ENCODE results near the gene C3orf20. TPM values are rescaled to one million over a fixed set of nuclear protein-coding genes. Genes with fewer than 3 reads are reported as not detected.

C3orf20 gene
- total RNA-seq, 1 experiment from 2014 or later = 0.28 TPM

DNA sequence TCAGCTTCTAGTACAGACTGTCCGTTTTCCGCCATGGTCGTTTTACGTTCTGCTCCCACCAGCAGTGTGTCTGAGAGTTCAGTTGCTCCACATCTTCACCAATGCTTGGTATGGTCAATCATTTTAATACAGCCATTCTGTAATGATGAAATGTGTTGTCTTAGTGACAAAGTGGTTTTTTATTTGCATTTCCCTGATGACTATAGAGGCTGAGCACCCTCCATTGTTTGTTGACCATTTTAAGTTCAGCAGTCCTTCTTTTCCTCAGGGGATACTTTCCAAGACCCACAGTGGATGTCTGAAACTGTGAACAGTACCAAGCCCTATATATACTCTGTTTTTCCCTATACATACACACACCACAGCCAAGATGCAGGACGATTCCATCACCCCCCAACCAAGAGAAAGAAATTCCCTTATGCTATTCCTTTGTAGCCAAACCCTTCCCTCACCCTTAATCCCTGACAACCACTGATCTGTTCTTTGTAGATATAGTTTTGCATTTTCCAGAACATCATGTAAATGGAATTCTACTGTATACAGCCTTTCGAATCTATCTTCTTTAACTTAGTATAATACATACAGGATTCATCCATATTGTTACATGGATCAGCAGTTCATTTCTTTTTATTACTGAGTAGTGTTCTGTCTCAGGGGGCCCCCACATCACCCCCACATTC is 55.9 kb downstream of the C3orf20 start:
- Mint-ChIP-seq H3K4me3 (ENCODE audit: low read depth, unreplicated experiment) (no peak overlapping the region), H3K36me3 (ENCODE audit: insufficient read depth, unreplicated experiment) (no peaks in the 10 kb centered on the region), H3K27me3 (ENCODE audit: unreplicated experiment) (no peaks in the 10 kb centered on the region), H3K9me3 (ENCODE audit: low read depth, unreplicated experiment) (no peaks in the 10 kb centered on the region), H3K4me1 (ENCODE audit: low read depth, unreplicated experiment) (no peaks in the 10 kb centered on the region), H3K27ac (ENCODE audit: unreplicated experiment) (no peak overlapping the region)
- intact Hi-C loops (cut with micrococcal nuclease; ENCODE audit: unreplicated experiment) = no loop called here
- DNase-seq = no peak
- CTCF ChIA-PET = no interaction called here
- TF ChIP-seq, protein P1, sequence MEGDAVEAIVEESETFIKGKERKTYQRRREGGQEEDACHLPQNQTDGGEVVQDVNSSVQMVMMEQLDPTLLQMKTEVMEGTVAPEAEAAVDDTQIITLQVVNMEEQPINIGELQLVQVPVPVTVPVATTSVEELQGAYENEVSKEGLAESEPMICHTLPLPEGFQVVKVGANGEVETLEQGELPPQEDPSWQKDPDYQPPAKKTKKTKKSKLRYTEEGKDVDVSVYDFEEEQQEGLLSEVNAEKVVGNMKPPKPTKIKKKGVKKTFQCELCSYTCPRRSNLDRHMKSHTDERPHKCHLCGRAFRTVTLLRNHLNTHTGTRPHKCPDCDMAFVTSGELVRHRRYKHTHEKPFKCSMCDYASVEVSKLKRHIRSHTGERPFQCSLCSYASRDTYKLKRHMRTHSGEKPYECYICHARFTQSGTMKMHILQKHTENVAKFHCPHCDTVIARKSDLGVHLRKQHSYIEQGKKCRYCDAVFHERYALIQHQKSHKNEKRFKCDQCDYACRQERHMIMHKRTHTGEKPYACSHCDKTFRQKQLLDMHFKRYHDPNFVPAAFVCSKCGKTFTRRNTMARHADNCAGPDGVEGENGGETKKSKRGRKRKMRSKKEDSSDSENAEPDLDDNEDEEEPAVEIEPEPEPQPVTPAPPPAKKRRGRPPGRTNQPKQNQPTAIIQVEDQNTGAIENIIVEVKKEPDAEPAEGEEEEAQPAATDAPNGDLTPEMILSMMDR (IDR thresholded peaks at IDR 0.05; ENCODE audit: unreplicated experiment) = no peak
- no TSS peak for BruUV-seq (replicated peaks)

DNA sequence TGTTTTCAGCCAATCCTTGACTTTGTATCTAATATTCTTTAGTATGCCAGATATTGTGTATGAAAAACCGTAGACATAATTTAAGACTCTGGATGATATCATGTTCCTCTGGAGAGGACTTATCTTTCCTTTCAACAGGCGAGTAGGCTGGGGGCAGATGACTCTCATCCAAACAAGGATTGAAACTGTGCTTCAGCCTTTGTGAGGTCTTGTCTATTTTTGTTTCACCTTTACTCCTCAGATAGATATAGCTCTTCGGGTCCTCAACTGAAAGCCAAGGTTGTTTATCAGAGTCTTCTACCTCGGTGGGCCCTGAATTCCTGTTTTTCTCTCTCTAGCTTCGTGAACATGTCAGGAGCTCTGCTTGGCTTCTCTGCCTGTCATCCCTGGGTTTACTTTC is 66.0 kb downstream of the C3orf20 start:
- Mint-ChIP-seq H3K27me3 (ENCODE audit: unreplicated experiment) (peaks cover 49% of the 10 kb centered on the region), H3K36me3 (ENCODE audit: insufficient read depth, unreplicated experiment) (no peaks in the 10 kb centered on the region), H3K9me3 (ENCODE audit: low read depth, unreplicated experiment) (no peaks in the 10 kb centered on the region), H3K27ac (ENCODE audit: unreplicated experiment) (no peak overlapping the region), H3K4me3 (ENCODE audit: low read depth, unreplicated experiment) (no peak overlapping the region), H3K4me1 (ENCODE audit: low read depth, unreplicated experiment) (no peaks in the 10 kb centered on the region)
- TF ChIP-seq, protein P1 (IDR thresholded peaks at IDR 0.05; ENCODE audit: unreplicated experiment) = no peak
- intact Hi-C loops (cut with micrococcal nuclease; ENCODE audit: unreplicated experiment) = no loop called here
- no peak for DNase-seq
- BruUV-seq (replicated peaks) = no TSS peak
- CTCF ChIA-PET = no interaction called here

DNA sequence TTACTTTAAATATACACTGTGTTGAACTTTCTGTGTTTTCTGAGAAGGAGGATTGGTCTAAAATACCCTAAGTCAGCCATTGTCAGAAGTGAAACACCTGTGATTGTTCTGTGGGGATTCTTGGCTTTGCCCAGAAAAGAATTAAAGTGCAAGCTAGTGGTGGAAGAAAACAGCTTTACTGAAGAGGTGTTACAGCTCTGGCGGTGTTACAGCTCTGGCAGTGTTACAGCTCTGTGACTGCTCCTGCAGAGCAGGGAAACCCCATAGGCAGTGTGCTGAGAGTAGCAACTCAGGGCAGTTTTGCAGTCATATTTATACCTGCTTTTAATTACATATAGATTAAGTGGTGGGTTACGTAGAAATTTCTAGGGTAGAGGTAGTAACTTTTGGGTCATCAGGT is 66.6 kb downstream of the C3orf20 start:
- BruUV-seq (replicated peaks) = no TSS peak
- Mint-ChIP-seq H3K4me1 (ENCODE audit: low read depth, unreplicated experiment) (no peaks in the 10 kb centered on the region), H3K36me3 (ENCODE audit: insufficient read depth, unreplicated experiment) (no peaks in the 10 kb centered on the region), H3K27ac (ENCODE audit: unreplicated experiment) (no peak overlapping the region), H3K27me3 (ENCODE audit: unreplicated experiment) (peaks cover 55% of the 10 kb centered on the region), H3K9me3 (ENCODE audit: low read depth, unreplicated experiment) (no peaks in the 10 kb centered on the region), H3K4me3 (ENCODE audit: low read depth, unreplicated experiment) (no peak overlapping the region)
- TF ChIP-seq, protein P1 (IDR thresholded peaks at IDR 0.05; ENCODE audit: unreplicated experiment) = no peak
- CTCF ChIA-PET = no interaction called here
- DNase-seq = no peak
- intact Hi-C loops (cut with micrococcal nuclease; ENCODE audit: unreplicated experiment) = no loop called here

DNA sequence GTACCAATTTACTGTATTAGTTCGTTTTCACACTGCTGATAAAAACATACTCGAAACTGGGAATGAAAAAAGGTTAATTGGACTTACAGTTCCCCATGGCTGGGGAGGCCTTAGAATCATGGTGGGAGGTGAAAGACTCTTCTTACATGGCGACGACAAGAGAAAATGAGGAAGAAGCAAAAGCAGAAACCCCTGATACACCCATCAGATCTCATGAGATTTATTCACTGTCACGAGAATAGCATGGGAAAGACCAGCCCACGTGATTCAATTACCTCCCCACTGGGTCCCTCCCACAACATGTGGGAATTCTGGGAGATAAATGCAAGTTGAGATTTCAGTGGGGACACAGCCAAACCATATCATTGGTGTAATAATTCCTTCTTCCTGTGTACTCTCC is 69.6 kb downstream of the C3orf20 start:
- Mint-ChIP-seq H3K27ac (ENCODE audit: unreplicated experiment) (no peak overlapping the region), H3K36me3 (ENCODE audit: insufficient read depth, unreplicated experiment) (no peaks in the 10 kb centered on the region), H3K27me3 (ENCODE audit: unreplicated experiment) (peaks cover 82% of the 10 kb centered on the region), H3K4me1 (ENCODE audit: low read depth, unreplicated experiment) (no peaks in the 10 kb centered on the region), H3K4me3 (ENCODE audit: low read depth, unreplicated experiment) (no peak overlapping the region), H3K9me3 (ENCODE audit: low read depth, unreplicated experiment) (no peaks in the 10 kb centered on the region)
- intact Hi-C loops (cut with micrococcal nuclease; ENCODE audit: unreplicated experiment) = no loop called here
- CTCF ChIA-PET = no interaction called here
- TF ChIP-seq, protein P1 (IDR thresholded peaks at IDR 0.05; ENCODE audit: unreplicated experiment) = no peak
- no TSS peak for BruUV-seq (replicated peaks)
- DNase-seq = no peak

Measured in Calu3 (cell line).